NB4 (cell line): ENCODE data around the gene BRICD5.

Experiments
- CTCF ChIP-seq: IDR thresholded peaks from one replicate; pipeline ENCODE4 v1.5.1; 2012; ENCODE audit warnings: low read depth, low read length
- MAX ChIP-seq: IDR thresholded peaks from 2 replicates; pipeline ENCODE4 v1.6.1; 2011; ENCODE audit warnings: low read depth, low read length
- POLR2A ChIP-seq: IDR thresholded peaks from 2 replicates; pipeline ENCODE4 v1.6.1; 2011; ENCODE audit warnings: mild to moderate bottlenecking; ENCODE audit not compliant: insufficient read length; ENCODE audit errors: extremely low read depth

GRCh38 chr16:2233872-2234812 lies 23.5 kb upstream of the BRICD5 start:
- no peak for TF ChIP-seq POLR2A
- TF ChIP-seq CTCF, result no peak
- no peak for TF ChIP-seq MAX
